IPS-11a (cell line): ENCODE measurements around the gene ADPRH.

Experiments used
- H3K4me3 ChIP-seq: one replicate; pipeline ENCODE4 v1.5.1; 2013; ENCODE audit warnings: low read depth, low read length, control low read depth

ADPRH gene

GRCh38 chr3:119628390-119628789 is 49.1 kb downstream of the ADPRH start:
- no peak overlapping the region for H3K4me3 ChIP-seq

- no peak overlapping the region for H3K4me3 ChIP-seq
Observed at GRCh38 chr3:119628816-119629445, 49.6 kb downstream of the ADPRH start.

- H3K4me3 ChIP-seq = no peak overlapping the region
Observed at GRCh38 chr3:119630128-119630879, 51.0 kb downstream of the ADPRH start.

GRCh38 chr3:119630880-119631329 is 51.6 kb downstream of the ADPRH start:
- no peak overlapping the region for H3K4me3 ChIP-seq

- H3K4me3 ChIP-seq = no peak overlapping the region
Observed at GRCh38 chr3:119631516-119631915, 52.2 kb downstream of the ADPRH start.

- no peak overlapping the region for H3K4me3 ChIP-seq
Observed at GRCh38 chr3:119632216-119632615, 52.9 kb downstream of the ADPRH start.

GRCh38 chr3:119632829-119633228 is 53.5 kb downstream of the ADPRH start:
- H3K4me3 ChIP-seq = no peak overlapping the region

- no peak overlapping the region for H3K4me3 ChIP-seq
Observed at GRCh38 chr3:119635719-119636118, 56.4 kb downstream of the ADPRH start.

- H3K4me3 ChIP-seq = no peak overlapping the region
Observed at GRCh38 chr3:119636249-119636648, 57.0 kb downstream of the ADPRH start.

- H3K4me3 ChIP-seq = no peak overlapping the region
Observed at GRCh38 chr3:119636891-119637611, 57.8 kb downstream of the ADPRH start.

- no peak overlapping the region for H3K4me3 ChIP-seq
Observed at GRCh38 chr3:119637679-119638477, 58.6 kb downstream of the ADPRH start.
